ENCODE measurements around the gene CTNND2.

DNA sequence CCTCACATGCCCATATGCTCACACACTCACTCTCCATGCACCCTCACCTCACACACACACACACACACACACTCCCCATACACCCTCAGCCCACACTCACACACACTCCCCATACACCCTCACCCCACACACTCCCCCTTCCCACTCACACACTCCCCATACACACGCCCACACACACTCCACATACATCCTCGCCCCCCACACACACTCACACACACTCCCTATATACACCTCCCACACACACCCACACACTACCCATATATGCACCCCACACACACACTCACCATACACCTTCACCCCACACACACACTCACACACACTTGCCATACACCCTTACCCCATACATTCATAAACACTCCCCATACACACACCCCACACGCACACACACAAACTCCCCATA is 592.5 kb downstream of the CTNND2 start:
- TF ChIP-seq SUZ12 (IDR thresholded peaks at IDR 0.05; ENCODE audit: extremely low read depth, insufficient read depth, insufficient read length) (no peak), YY1 (IDR thresholded peaks at IDR 0.05; ENCODE audit: insufficient read depth, insufficient read length) (no peak)
